ENCODE results near the gene STIM2.

DNA sequence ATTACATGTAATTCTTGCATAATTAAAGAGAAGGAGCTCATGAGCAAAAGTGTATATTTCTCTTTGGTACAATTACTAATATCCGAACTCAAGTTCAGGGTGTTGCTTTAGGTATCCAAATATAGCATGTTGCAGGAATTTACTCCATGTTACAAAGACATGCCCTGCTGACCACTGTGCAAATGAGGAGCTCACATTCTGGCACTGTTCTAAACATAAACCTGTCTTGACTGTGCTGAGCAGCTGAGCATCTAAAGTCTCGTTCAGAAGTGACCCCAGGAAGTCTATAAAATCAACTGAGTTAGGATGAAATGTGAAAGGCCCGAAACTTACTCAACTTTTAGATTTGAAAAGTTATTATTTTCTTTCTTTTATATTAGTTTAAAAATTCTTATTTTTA lies 124.3 kb downstream of the STIM2 start:
- TF ChIP-seq EZH2 (IDR thresholded peaks at IDR 0.05) (no peak), POLR2AphosphoS5 (IDR thresholded peaks at IDR 0.05; ENCODE audit: borderline replicate concordance, low read depth, low read length) (no peak), FOXP2 (optimal IDR thresholded peaks at IDR 0.05; ENCODE audit: control extremely low read depth, extremely low read length, insufficient read depth) (no peak)

Data from SK-N-MC (cell line).